ENCODE results near the gene SESN3.
"Not testable (repeated sequence)": the region's sequence is repeated elsewhere in the genome, so short reads cannot be mapped to it uniquely, and the experiment has no call there.

SESN3 gene

DNA sequence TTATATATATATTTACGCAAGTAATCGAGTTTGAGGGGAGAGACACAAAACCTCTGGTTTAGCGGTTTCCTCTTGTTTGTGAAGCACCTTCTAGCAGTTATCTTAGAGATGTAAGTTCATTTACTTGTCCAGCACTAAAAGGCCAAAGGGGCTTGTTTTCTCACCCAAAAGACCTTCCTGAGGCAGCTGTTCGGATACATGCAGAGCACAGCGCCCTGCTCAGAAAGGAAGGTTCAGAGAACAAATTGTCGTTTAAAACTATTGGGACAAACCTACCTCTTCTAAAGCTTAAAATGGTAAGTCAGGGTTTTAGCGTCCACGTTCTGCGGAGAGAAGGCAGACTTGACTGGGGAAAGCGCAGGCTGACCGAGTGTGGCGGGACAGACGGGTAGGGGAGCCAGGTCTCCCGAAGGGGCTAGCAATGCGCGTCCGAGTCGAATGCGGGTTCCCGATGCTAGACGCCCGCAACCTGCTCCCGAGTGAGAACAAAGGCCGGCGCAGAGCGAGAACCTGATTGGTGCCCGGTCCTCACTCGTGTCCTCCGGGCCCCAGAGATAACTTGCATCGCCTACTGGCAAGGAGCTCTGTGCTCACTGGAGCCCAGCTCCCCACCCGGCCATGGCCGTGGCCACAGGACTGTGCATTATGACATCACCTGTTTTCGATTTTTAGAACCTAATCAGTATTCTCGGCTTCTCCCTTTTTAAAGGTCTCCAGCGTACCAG is 1.0 kb upstream of the SESN3 start:
- H3K4me3 ChIP-seq (ENCODE audit: low read depth, low read length), result peak overlapping the region; percentile 45
- in situ Hi-C loops (cut with HindIII; ENCODE audit: low sequenced_read_pairs), result no loop called here
- peak; percentile 62 for DNase-seq (ENCODE audit: low read depth, low spot score)
- TF ChIP-seq, protein P1, sequence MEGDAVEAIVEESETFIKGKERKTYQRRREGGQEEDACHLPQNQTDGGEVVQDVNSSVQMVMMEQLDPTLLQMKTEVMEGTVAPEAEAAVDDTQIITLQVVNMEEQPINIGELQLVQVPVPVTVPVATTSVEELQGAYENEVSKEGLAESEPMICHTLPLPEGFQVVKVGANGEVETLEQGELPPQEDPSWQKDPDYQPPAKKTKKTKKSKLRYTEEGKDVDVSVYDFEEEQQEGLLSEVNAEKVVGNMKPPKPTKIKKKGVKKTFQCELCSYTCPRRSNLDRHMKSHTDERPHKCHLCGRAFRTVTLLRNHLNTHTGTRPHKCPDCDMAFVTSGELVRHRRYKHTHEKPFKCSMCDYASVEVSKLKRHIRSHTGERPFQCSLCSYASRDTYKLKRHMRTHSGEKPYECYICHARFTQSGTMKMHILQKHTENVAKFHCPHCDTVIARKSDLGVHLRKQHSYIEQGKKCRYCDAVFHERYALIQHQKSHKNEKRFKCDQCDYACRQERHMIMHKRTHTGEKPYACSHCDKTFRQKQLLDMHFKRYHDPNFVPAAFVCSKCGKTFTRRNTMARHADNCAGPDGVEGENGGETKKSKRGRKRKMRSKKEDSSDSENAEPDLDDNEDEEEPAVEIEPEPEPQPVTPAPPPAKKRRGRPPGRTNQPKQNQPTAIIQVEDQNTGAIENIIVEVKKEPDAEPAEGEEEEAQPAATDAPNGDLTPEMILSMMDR (IDR thresholded peaks at IDR 0.05; ENCODE audit: low read depth, low read length), result no peak

DNA sequence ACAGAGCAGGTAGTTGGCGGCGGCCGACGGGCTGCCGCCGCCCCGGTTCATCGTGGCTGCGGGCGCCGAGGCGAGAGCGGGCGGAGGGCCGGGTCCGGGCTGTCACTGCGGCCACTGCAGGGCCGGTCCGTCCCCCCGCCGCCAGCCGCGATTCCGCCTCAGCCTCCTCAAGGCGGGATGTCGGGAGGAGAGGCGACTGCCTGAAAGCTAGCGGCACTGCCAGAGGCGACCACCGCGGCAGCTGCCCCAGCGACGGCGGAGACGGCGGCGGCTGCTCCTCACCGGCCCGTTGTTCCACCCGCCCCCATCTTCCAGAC is 234 bp downstream of the SESN3 start:
- TF ChIP-seq, protein P1 (IDR thresholded peaks at IDR 0.05; ENCODE audit: low read depth, low read length), result no peak
- in situ Hi-C loops (cut with HindIII; ENCODE audit: low sequenced_read_pairs), result no loop called here
- peak overlapping the region; percentile 77 for H3K4me3 ChIP-seq (ENCODE audit: low read depth, low read length)
- DNase-seq (ENCODE audit: low read depth, low spot score), result peak; percentile 2

DNA sequence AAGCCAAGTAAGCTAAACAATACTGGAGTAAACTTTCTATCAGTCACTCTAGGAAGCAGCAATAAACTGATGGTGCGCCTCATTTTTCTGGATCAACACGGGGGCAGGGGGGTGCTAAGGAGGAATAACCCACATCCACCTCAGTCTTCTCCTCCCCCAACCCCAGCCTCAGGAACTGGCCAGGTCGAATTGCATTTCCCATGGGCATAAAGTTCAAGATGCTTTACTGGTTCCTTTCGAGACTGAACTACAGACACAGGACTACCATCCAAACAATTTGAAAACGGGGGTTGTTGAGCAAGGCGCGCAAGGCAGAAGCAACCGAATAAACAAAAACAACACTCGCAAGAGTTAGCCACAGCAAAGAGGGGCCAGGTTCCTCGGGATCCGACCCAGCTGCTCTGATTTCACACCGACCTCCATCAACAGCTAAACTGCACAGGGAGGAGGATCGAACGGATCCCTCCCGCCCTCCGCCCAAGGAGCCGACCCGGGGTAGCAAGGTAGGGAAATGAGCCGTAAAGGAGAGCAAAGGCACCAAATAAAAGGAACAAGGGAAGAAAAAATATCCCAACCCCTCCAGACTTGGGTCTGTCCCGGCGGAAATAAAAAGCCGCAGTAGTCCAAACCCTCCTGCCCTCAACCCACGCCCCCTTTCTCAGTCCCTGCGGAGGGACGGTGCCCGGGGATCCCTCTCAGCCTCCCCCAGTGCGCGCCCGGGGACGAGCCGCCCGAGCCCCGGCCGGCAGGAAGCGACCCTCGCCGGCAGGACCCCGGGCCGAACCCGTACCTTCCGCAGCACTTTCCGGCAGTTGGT is 801 bp downstream of the SESN3 start:
- H3K4me3 ChIP-seq (ENCODE audit: low read depth, low read length), result peak overlapping the region; percentile 77
- DNase-seq (ENCODE audit: low read depth, low spot score), result peak; percentile 30
- in situ Hi-C loops (cut with HindIII; ENCODE audit: low sequenced_read_pairs), result no loop called here
- TF ChIP-seq, protein P1 (IDR thresholded peaks at IDR 0.05; ENCODE audit: low read depth, low read length), result no peak

DNA sequence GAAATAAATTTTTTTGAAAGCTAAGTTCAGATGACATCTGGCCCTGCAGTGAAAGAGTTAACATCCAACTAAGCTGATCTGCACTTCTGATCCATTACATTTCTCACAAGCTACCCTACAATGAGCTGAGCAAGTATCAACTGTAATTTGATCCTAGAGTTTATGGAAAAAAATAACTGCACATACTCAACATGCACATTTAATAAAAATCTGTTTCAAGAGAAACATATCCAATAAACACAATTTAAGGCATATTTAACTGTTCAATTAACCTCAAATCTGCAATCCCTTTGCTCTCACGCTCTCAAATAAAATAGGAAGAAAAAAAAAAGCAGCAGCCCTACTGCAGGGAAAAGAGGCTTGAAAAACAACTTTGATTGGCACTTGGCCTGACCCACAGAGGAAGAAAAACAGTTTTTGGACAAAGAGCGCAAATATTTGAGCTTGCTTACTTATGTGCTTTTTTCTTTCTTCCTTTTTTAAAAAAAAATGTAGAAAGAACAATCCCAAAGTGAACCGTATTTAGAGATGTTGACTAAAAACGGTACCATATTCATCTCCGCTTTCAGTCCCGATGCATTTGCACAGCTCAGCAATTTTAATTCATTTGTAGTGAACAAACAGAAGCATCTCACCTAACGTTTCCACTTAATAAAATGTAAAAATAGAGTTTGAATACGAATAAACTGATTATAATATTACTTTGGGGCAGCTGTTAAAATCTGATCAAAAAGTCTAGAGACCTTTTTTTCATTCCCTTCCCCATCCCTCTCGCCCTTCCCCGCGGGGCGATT is 1.6 kb downstream of the SESN3 start:
- peak overlapping the region; percentile 77 for H3K4me3 ChIP-seq (ENCODE audit: low read depth, low read length)
- in situ Hi-C loops (cut with HindIII; ENCODE audit: low sequenced_read_pairs), result no loop called here
- peak; percentile 55 for DNase-seq (ENCODE audit: low read depth, low spot score)
- TF ChIP-seq, protein P1 (IDR thresholded peaks at IDR 0.05; ENCODE audit: low read depth, low read length), result no peak

DNA sequence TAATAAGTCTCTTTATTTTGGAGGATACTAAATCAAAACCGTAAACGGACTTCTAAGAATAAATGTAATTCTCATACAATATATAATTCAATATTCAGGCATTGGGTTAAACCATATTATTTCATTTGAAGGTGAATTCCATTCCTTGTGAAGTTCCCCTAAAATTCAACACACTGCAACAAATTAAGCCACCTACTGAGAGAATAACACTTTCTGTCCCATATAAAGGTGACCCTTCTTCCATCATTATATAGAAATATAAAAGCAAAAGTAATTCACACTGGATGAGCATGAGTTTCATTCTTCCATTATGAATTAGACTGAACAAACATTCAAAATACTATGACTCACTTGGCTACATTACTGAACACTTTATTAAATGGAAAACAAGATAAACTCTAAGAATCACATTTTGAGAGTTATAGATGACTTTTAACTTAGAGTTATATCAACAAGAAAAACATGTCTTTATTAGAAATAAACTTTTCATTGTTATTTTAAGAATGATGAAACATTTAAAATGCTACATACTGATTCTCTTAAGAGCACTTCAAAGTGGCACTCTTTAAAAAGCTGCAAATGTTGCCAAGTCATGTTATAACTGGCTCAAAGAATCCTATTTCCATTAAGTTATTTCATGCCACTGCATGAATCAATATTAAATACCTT is 2.8 kb downstream of the SESN3 start:
- in situ Hi-C loops (cut with HindIII; ENCODE audit: low sequenced_read_pairs), result no loop called here
- TF ChIP-seq, protein P1 (IDR thresholded peaks at IDR 0.05; ENCODE audit: low read depth, low read length), result no peak
- peak overlapping the region; percentile 10 for H3K4me3 ChIP-seq (ENCODE audit: low read depth, low read length)
- peak; percentile 37 for DNase-seq (ENCODE audit: low read depth, low spot score)

DNA sequence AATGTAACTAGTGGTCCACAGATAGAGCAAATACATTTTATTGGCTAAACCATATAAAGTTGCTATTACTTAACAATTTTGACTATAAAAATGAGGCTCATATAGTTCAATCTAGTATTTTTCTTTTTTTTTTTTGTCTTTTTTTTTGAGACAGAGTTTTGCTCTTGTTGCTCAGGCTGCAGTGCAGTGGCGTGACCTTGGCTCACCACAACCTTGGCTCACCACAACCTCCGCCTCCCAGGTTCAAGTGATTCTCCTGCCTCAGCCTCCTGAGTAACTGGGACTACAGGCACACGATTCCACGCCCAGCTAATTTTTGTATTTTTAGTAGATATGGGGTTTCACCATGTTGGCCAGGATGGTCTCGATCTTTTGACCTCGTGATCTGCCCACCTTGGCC is 3.9 kb downstream of the SESN3 start:
- in situ Hi-C loops (cut with HindIII; ENCODE audit: low sequenced_read_pairs), result not testable (repeated sequence)

More for the DNA sequence above, 3.9 kb downstream of the SESN3 start:
- not testable (repeated sequence) for H3K4me3 ChIP-seq (ENCODE audit: low read depth, low read length); DNase-seq (ENCODE audit: low read depth, low spot score)

All from astrocyte of the spinal cord (primary cell).